ENCODE data around the gene SDK1. TPM values are rescaled to one million over a fixed set of nuclear protein-coding genes. Genes with fewer than 3 reads are reported as not detected.

The SDK1 gene
- total RNA-seq, 1 donor from 2014 or later = 10.9 TPM

- Mint-ChIP-seq H3K4me1 (ENCODE audit: low read depth) (no peaks in the 10 kb centered on the region), H3K27me3 (ENCODE audit: low read depth) (no peaks in the 10 kb centered on the region), H3K27ac (ENCODE audit: unreplicated experiment) (no peak overlapping the region), H3K36me3 (ENCODE audit: low read depth) (peaks cover 12% of the 10 kb centered on the region), H3K9me3 (ENCODE audit: low read depth) (peaks cover 40% of the 10 kb centered on the region), H3K4me3 (ENCODE audit: unreplicated experiment) (no peak overlapping the region)
- no peak for TF ChIP-seq CTCF (IDR thresholded peaks at IDR 0.05)
- DNase-seq (ENCODE audit: low spot score) = no peak
Observed at GRCh38 chr7:3501671-3502070, 200.6 kb downstream of the SDK1 start.

GRCh38 chr7:3504384-3504783, 203.3 kb downstream of the SDK1 start:
- no peak overlapping the region for H3K4me3 Mint-ChIP-seq (ENCODE audit: unreplicated experiment)
- no peak overlapping the region for H3K27ac Mint-ChIP-seq (ENCODE audit: unreplicated experiment)
- H3K36me3 Mint-ChIP-seq (ENCODE audit: low read depth) = peaks cover 12% of the 10 kb centered on the region
- DNase-seq (ENCODE audit: low spot score) = no peak
- no peak for TF ChIP-seq CTCF (IDR thresholded peaks at IDR 0.05)
- H3K4me1 Mint-ChIP-seq (ENCODE audit: low read depth) = no peaks in the 10 kb centered on the region
- H3K27me3 Mint-ChIP-seq (ENCODE audit: low read depth) = no peaks in the 10 kb centered on the region
- H3K9me3 Mint-ChIP-seq (ENCODE audit: low read depth) = peaks cover 46% of the 10 kb centered on the region

GRCh38 chr7:3510101-3511020, 209.3 kb downstream of the SDK1 start:
- TF ChIP-seq CTCF (IDR thresholded peaks at IDR 0.05) = no peak
- Mint-ChIP-seq H3K4me3 (ENCODE audit: unreplicated experiment) (no peak overlapping the region), H3K9me3 (ENCODE audit: low read depth) (peaks cover 18% of the 10 kb centered on the region), H3K4me1 (ENCODE audit: low read depth) (peaks cover 11% of the 10 kb centered on the region), H3K27me3 (ENCODE audit: low read depth) (no peaks in the 10 kb centered on the region), H3K27ac (ENCODE audit: unreplicated experiment) (peak overlapping the region; percentile 3), H3K36me3 (ENCODE audit: low read depth) (peaks cover 2% of the 10 kb centered on the region)
- no peak for DNase-seq (ENCODE audit: low spot score)

GRCh38 chr7:3517344-3517743, 216.3 kb downstream of the SDK1 start:
- no peak for TF ChIP-seq CTCF (IDR thresholded peaks at IDR 0.05)
- H3K4me1 Mint-ChIP-seq (ENCODE audit: low read depth) = peaks cover 10% of the 10 kb centered on the region
- H3K4me3 Mint-ChIP-seq (ENCODE audit: unreplicated experiment) = no peak overlapping the region
- no peaks in the 10 kb centered on the region for H3K27me3 Mint-ChIP-seq (ENCODE audit: low read depth)
- H3K36me3 Mint-ChIP-seq (ENCODE audit: low read depth) = no peaks in the 10 kb centered on the region
- DNase-seq (ENCODE audit: low spot score) = no peak
- no peak overlapping the region for H3K27ac Mint-ChIP-seq (ENCODE audit: unreplicated experiment)
- no peaks in the 10 kb centered on the region for H3K9me3 Mint-ChIP-seq (ENCODE audit: low read depth)

GRCh38 chr7:3518546-3518945, 217.5 kb downstream of the SDK1 start:
- TF ChIP-seq CTCF (IDR thresholded peaks at IDR 0.05) = no peak
- H3K36me3 Mint-ChIP-seq (ENCODE audit: low read depth) = no peaks in the 10 kb centered on the region
- no peaks in the 10 kb centered on the region for H3K27me3 Mint-ChIP-seq (ENCODE audit: low read depth)
- peaks cover 10% of the 10 kb centered on the region for H3K4me1 Mint-ChIP-seq (ENCODE audit: low read depth)
- no peak overlapping the region for H3K4me3 Mint-ChIP-seq (ENCODE audit: unreplicated experiment)
- no peaks in the 10 kb centered on the region for H3K9me3 Mint-ChIP-seq (ENCODE audit: low read depth)
- DNase-seq (ENCODE audit: low spot score) = no peak
- H3K27ac Mint-ChIP-seq (ENCODE audit: unreplicated experiment) = peak overlapping the region; percentile 39

All from chondrocyte (in vitro differentiated cells).